Endodermal cell (in vitro differentiated cells): ENCODE data around the gene GNB1L. TPM values are rescaled to one million over a fixed set of nuclear protein-coding genes. Genes with fewer than 3 reads are reported as not detected.

Experiments
- DNase-seq: peaks from one replicate; pipeline ENCODE4 v3.0.0-alpha.2; 2017
- H3K27ac ChIP-seq: 2 replicates; pipeline ENCODE4 v1.5.1; 2013; ENCODE audit warnings: mild to moderate bottlenecking, low read depth, low read length, moderate library complexity
- H3K27me3 ChIP-seq: 2 replicates; pipeline ENCODE4 v1.6.1; 2013; ENCODE audit warnings: mild to moderate bottlenecking, low read length, moderate library complexity; ENCODE audit not compliant: insufficient read depth, control insufficient read depth, poor library complexity, severe bottlenecking
- H3K36me3 ChIP-seq: 2 replicates; pipeline ENCODE4 v1.7.0; 2013; ENCODE audit warnings: mild to moderate bottlenecking, low read length, moderate library complexity; ENCODE audit not compliant: control insufficient read depth, insufficient read depth
- H3K4me1 ChIP-seq: one replicate; pipeline ENCODE4 v1.7.0; 2013; ENCODE audit warnings: low read length; ENCODE audit not compliant: control insufficient read depth, insufficient read depth
- H3K4me3 ChIP-seq: 2 replicates; pipeline ENCODE4 v1.5.1; 2013; ENCODE audit warnings: mild to moderate bottlenecking, low read length, moderate library complexity
- H3K9ac ChIP-seq: 2 replicates; pipeline ENCODE4 v1.6.1; 2013; ENCODE audit warnings: mild to moderate bottlenecking, low read length, moderate library complexity; ENCODE audit not compliant: poor library complexity, severe bottlenecking; ENCODE audit errors: extremely low read depth
- H3K9me3 ChIP-seq: 2 replicates; pipeline ENCODE4 v1.6.1; 2013; ENCODE audit warnings: mild to moderate bottlenecking, low read length, moderate library complexity; ENCODE audit not compliant: control insufficient read depth
- H3K27ac Mint-ChIP-seq: 2 replicates; pipeline ENCODE4 v1.8.0; 2020; ENCODE audit warnings: mixed read lengths
- H3K27me3 Mint-ChIP-seq: 2 replicates; pipeline ENCODE4 v1.8.0; 2021; ENCODE audit warnings: mild to moderate bottlenecking, mixed read lengths; ENCODE audit not compliant: insufficient read depth
- H3K36me3 Mint-ChIP-seq: 2 replicates; pipeline ENCODE4 v1.8.0; 2020; ENCODE audit warnings: low read depth, mixed read lengths
- H3K4me1 Mint-ChIP-seq: 2 replicates; pipeline ENCODE4 v1.8.0; 2020; ENCODE audit warnings: mixed read lengths
- H3K4me3 Mint-ChIP-seq: 2 replicates; pipeline ENCODE4 v1.8.0; 2020; ENCODE audit warnings: mild to moderate bottlenecking, moderate library complexity, mixed read lengths
- H3K9me3 Mint-ChIP-seq: 2 replicates; pipeline ENCODE4 v1.8.0; 2020; ENCODE audit warnings: mild to moderate bottlenecking, mixed read lengths
- CTCF ChIP-seq: fragments of 200-600 bp; sonication (generic); conservative IDR thresholded peaks from 2 replicates; pipeline ENCODE4 v1.5.0; 2021; ENCODE audit warnings: antibody characterized with exemption, mild to moderate bottlenecking
- WGBS, 2 experiments: methylation state at CpG; one replicate each; pipeline versions ENCODE4 v1.1.5 to v1.1.7; 2013; ENCODE audit warnings: missing lambda C conversion rate in 2 of 2, mixed read lengths in 1 of 2; ENCODE audit not compliant: insufficient coverage in 1 of 2, insufficient read length in 1 of 2; 5-methylcytosine and 5-hydroxymethylcytosine counted together
- total RNA-seq, 2 donors: library from RNA; stranded (reverse); fragmentation: NEBNext Ultra II Directional in 1 of 2; extraction: Animal tissue kit (Norgen Biotek cat#: 25700) in 1 of 2; gene quantifications; 2 replicates in 1 of 2; 3 replicates in 1 of 2; pipeline ENCODE4 v1.2.1, GENCODE V29; 2021

Gene GNB1L
- total RNA-seq, 2 donors from 2014 or later = 9.5 to 12.2 TPM

- H3K36me3 ChIP-seq = no peaks in the 10 kb centered on the region
- H3K27ac Mint-ChIP-seq = no peak overlapping the region
- no peaks in the 10 kb centered on the region for H3K9me3 ChIP-seq
- no peak overlapping the region for H3K4me3 Mint-ChIP-seq
- H3K4me1 ChIP-seq = peaks cover 4% of the 10 kb centered on the region
- H3K9me3 Mint-ChIP-seq = no peaks in the 10 kb centered on the region
- no peaks in the 10 kb centered on the region for H3K27me3 Mint-ChIP-seq
- H3K36me3 Mint-ChIP-seq = no peaks in the 10 kb centered on the region
- H3K4me1 Mint-ChIP-seq = no peaks in the 10 kb centered on the region
- no peak overlapping the region for H3K27ac ChIP-seq
- TF ChIP-seq CTCF = no peak
- no peak overlapping the region for H3K9ac ChIP-seq
- H3K27me3 ChIP-seq = no peaks in the 10 kb centered on the region
- H3K4me3 ChIP-seq = no peak overlapping the region
- WGBS, 2 experiments = 94 to 98% methylated on average over 5 to 6 of the region's 6 CpGs
- DNase-seq = no peak
Observed at GRCh38 chr22:19743081-19743480, 111.6 kb downstream of the GNB1L start.

- no peaks in the 10 kb centered on the region for H3K4me1 Mint-ChIP-seq
- Histone ChIP-seq H3K27me3 (no peaks in the 10 kb centered on the region), H3K4me3 (no peak overlapping the region), H3K9ac (no peak overlapping the region), H3K9me3 (no peaks in the 10 kb centered on the region), H3K27ac (no peak overlapping the region), H3K36me3 (no peaks in the 10 kb centered on the region), H3K4me1 (peaks cover 4% of the 10 kb centered on the region)
- no peak for TF ChIP-seq CTCF
- no peaks in the 10 kb centered on the region for H3K9me3 Mint-ChIP-seq
- no peaks in the 10 kb centered on the region for H3K27me3 Mint-ChIP-seq
- H3K36me3 Mint-ChIP-seq = no peaks in the 10 kb centered on the region
- no peak overlapping the region for H3K27ac Mint-ChIP-seq
- 92 to 94% methylated on average over 15 to 21 of the region's 21 CpGs for WGBS, 2 experiments
- no peak for DNase-seq
- no peak overlapping the region for H3K4me3 Mint-ChIP-seq
Observed at GRCh38 chr22:19742160-19743066, 112.3 kb downstream of the GNB1L start.

GRCh38 chr22:19741053-19741452 is 113.6 kb downstream of the GNB1L start:
- H3K9me3 Mint-ChIP-seq = no peaks in the 10 kb centered on the region
- no peak overlapping the region for H3K27ac Mint-ChIP-seq
- Histone ChIP-seq H3K36me3 (no peaks in the 10 kb centered on the region), H3K4me3 (no peak overlapping the region), H3K9me3 (no peaks in the 10 kb centered on the region), H3K27ac (no peak overlapping the region), H3K9ac (no peak overlapping the region), H3K27me3 (no peaks in the 10 kb centered on the region), H3K4me1 (peaks cover 4% of the 10 kb centered on the region)
- no peaks in the 10 kb centered on the region for H3K4me1 Mint-ChIP-seq
- DNase-seq = no peak
- 82 to 89% methylated on average over 2 to 7 of the region's 7 CpGs for WGBS, 2 experiments
- no peak for TF ChIP-seq CTCF
- no peaks in the 10 kb centered on the region for H3K36me3 Mint-ChIP-seq
- H3K4me3 Mint-ChIP-seq = no peak overlapping the region
- H3K27me3 Mint-ChIP-seq = no peaks in the 10 kb centered on the region
